Measurements from ENCODE around the gene RAB14.

RAB14 gene

GRCh38 chr9:121218357-121219027 is 16.8 kb upstream of the RAB14 start:
- DNase-seq: no peak

GRCh38 chr9:121217609-121218292 is 16.1 kb upstream of the RAB14 start:
- no peak for DNase-seq

- DNase-seq: no peak
These were observed 14.7 kb upstream of the RAB14 start for GRCh38 chr9:121216271-121216805.

- DNase-seq: no peak
These were observed 12.3 kb upstream of the RAB14 start for GRCh38 chr9:121214005-121214404.

GRCh38 chr9:121213136-121213806 is 11.6 kb upstream of the RAB14 start:
- peak in 3 of 4 experiments; percentile 20 to 50 (median 36) for DNase-seq

GRCh38 chr9:121210536-121210935 is 8.9 kb upstream of the RAB14 start:
- no peak for DNase-seq

GRCh38 chr9:121207371-121207940 is 5.8 kb upstream of the RAB14 start:
- DNase-seq: no peak

GRCh38 chr9:121206516-121207370 is 5.1 kb upstream of the RAB14 start:
- DNase-seq: no peak

GRCh38 chr9:121204611-121205010 is 2.9 kb upstream of the RAB14 start:
- no peak for DNase-seq

GRCh38 chr9:121204121-121204520 is 2.5 kb upstream of the RAB14 start:
- no peak for DNase-seq

- peak; percentile 15 to 50 (median 29) for DNase-seq
These were observed 478 bp downstream of the RAB14 start for GRCh38 chr9:121201045-121201737.

- no peak for DNase-seq
These were observed 1.3 kb downstream of the RAB14 start for GRCh38 chr9:121200356-121200755.

- no peak for DNase-seq
These were observed 1.7 kb downstream of the RAB14 start for GRCh38 chr9:121199921-121200320.

GRCh38 chr9:121198512-121199042 is 3.1 kb downstream of the RAB14 start:
- DNase-seq: no peak

GRCh38 chr9:121197132-121197531 is 4.5 kb downstream of the RAB14 start:
- no peak for DNase-seq

GRCh38 chr9:121196389-121196788 is 5.3 kb downstream of the RAB14 start:
- DNase-seq: no peak

- no peak for DNase-seq
These were observed 6.9 kb downstream of the RAB14 start for GRCh38 chr9:121194730-121195129.

GRCh38 chr9:121192959-121193640 is 8.6 kb downstream of the RAB14 start:
- no peak for DNase-seq

- no peak for DNase-seq
These were observed 9.2 kb downstream of the RAB14 start for GRCh38 chr9:121192518-121192917.

GRCh38 chr9:121191235-121191634 is 10.4 kb downstream of the RAB14 start:
- no peak for DNase-seq

- DNase-seq: no peak
These were observed 12.0 kb downstream of the RAB14 start for GRCh38 chr9:121189660-121190059.
